NCI-H128 (cell line): ENCODE data around the gene DNAJC18.
"Not testable (repeated sequence)": the region's sequence is repeated elsewhere in the genome, so short reads cannot be mapped to it uniquely, and the experiment has no call there.

ENCODE experiments used
- DNase-seq: peaks from one replicate; lab custom pipeline; 2025; ENCODE audit not compliant: unreplicated experiment; lab: John Stamatoyannopoulos, UW

Gene DNAJC18

DNA sequence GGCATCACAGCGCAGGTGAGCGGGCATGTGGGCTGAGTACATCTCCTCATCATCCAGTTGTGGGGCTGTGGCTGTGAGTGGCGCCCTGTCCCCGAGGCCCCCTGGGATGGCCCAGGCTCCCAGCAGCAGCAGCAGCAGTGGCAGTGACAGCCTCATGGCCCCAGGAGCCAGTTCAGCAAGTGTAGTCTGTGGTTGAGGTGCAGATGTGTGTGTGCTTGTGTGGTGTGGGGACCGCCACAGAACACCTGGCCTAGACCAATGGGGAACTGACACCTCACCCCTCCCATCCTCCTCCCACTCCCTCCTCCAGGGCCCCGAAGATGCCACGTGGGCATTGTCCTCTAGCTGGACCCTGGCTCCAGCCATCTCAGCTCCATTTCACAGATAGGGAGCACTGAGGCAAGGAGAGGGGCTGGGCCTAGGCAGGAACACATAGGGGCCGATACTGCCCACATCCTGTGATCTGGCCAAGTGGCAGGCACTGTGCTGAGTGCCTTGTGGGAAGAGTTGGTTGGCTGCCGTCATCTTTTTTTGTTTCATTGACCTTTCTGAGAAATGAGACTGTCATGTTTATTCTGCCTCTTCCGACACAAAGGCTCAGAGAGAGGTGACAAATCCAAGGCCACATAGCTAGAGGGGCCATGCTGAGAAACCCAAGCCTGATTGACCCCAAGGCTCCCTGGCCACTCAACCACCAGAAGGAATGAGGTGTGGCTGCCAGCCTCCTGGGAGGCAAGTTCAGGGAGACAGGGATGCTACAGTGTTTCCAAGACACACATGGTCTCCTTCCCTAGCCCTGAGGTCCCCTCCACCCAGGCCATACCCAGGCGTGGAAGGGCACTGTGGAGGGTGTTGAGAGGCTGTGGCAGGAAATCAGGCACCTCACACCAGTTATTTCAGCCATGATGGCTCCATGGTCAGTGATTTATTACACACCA, 49.4 kb downstream of the DNAJC18 start, which contains the start of gene MZB1:
Gene MZB1, minus strand, starts transcription at position 213 of the 938 bp plus-strand sequence. Its CDS starts 57 bp downstream, at position 156.
- no peak for DNase-seq

DNA sequence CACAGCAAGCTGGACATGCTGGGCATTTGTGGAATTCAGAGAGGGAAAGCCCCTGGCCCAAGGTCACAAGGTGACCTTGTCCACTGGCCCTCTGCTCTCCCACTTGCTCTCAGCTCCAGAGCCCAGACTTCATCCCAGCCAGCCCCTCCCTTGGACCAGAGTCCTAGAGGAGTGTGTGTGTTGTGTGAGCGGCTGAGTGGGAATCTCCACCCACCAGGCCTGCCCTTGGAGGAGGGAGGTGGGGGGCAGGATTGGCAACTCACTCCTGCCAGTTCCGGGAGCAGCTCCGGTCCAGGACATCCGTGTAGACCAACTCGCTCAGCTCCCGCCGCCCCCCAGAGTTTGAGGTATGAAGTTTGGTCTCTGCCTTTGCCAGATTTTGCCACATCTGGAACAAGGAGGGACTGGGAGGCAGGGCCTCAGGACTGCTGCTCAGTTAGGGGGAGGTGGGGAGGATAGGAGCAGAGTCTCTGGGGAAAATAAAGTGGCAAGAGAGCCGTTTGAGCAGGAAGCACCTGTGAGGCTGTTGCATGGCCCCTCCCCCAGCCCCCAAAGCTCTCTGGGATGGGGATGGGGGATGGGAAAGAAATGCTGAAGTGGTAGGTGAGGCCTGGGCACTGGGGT, 51.0 kb downstream of the DNAJC18 start:
- DNase-seq: no peak

DNA sequence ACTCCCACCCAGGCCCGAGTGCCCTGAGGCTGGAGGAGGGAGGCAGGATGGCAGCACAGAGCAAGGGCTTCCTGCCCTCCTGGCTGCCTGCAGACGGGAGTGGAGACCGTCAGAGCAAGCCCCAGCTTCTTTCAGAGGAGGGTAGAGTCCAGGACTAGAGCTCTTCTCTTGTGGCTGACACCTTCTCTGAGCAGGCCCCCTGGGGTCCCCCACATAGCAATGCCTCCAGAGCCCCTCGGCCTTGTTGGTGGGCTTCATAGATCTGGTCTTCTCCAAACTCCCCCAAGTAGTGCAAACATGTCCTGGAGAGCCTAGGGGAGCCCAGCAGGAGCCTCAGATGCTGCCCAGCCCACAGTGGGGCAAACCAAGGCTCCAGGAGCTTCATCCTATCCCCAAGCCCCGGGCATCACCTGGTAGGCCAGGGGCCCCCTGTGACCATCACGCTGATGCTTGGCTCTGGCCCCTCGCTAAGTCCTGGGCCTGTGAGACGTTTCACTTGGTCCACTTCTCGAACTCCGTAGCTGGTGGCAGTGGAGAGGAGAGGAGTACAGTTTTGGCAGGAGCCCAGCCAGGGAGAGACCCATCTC, 51.6 kb downstream of the DNAJC18 start:
- no peak for DNase-seq

DNA sequence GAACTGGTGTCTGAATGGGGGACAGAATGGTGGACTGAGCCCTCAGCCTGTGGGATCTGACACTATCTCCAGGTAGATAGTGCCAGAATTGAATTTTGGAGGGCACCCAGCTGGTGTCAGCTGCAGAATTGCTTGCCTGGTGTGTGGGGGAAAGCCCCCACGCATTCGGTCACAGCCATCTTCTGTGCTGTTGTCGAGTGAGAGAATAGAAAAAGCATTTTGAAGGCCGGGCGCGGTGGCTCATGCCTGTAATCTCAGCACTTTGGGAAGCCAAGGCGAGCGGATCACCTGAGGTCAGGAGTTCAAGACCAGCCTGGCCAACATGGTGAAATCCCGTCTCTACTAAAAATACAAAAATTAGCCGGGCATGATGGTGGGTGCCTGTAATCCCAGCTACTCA, 52.4 kb downstream of the DNAJC18 start:
- not testable (repeated sequence) for DNase-seq

DNA sequence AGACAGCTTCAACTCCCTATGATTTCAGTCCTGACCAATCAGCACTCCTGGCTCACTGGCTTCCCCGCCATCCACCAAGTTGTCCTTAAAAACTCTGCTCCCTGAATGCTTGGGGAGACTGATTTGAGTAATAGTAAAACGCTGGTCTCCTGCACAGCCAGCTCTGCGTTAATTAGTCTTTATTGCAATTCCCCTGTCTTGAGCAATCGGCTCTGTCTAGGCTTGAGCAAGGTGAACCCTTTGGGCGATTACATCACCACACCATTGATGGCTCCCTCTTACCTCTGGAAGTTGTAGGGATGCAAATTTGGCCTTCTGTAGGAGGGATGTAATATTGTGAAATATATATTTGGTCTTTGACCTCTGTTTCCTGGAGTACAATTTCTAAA, 53.3 kb downstream of the DNAJC18 start:
- DNase-seq: no peak

DNA sequence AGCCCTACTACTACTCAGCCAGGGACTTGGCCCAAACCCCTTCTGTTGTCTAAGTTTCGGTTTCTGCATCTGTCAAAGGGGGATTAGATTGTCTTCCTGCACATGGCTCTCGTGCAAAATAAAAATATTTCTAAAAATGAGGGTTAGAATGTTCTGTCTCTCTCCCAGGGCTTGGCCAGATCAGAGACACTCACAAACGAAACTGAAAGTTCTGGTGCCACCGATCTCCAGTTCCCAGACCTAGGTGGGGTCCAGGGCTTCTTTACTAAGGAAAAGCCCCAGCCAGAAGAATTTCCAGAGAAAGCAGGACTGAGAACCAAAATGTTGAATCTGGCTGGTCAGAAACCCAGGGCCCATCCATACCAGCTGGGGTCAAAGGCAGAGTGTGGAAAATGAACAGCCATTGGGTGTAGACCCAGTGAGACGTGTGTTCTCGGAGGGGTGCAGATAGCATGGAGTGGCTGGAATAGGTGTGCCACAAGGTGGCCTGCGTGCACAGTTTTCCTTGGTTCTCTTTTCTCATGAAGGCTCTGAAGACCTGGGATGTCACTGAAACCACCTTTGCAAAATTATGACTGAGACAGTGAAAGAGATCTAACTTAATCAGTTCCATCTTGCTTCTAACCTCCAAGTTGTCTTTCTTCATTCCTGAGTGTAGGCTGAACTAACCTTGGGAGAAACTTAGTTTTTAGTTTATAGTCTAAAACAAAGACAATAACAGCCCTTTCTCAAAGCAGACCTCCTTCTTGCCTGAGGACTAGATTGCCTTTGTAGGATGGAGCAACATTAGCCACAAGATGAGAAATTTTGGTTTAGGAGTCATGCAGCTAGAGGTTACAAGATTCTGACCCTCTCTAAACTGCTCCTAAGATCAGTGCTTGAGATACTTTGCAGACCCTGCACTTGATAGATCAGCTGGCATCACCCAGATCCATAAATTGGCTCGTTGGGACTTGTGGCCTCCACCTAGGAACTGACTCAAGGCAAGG, 54.0 kb downstream of the DNAJC18 start:
- DNase-seq: no peak

DNA sequence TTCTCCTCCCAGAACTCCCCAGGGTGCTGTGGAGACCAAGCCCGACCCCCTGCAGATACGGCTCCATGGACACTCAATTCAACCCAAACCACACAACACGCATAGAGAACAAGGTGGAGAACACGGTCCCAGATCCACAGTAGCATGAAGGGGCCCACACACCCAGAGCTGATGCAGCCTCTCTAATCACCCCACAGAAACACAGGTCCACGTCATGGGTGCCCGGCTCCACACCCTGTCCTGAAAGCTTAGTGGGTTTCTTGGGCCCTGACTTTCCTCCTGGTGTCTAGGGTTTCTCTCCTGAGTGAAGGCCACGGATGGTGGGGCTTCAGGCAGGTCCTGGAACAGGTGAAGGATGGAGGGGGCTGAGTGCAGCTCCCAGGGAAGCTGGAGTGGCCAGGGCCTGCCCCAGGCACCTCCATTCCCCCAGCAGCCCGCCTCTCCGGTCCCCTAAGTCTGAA, 54.7 kb downstream of the DNAJC18 start:
- DNase-seq: no peak

DNA sequence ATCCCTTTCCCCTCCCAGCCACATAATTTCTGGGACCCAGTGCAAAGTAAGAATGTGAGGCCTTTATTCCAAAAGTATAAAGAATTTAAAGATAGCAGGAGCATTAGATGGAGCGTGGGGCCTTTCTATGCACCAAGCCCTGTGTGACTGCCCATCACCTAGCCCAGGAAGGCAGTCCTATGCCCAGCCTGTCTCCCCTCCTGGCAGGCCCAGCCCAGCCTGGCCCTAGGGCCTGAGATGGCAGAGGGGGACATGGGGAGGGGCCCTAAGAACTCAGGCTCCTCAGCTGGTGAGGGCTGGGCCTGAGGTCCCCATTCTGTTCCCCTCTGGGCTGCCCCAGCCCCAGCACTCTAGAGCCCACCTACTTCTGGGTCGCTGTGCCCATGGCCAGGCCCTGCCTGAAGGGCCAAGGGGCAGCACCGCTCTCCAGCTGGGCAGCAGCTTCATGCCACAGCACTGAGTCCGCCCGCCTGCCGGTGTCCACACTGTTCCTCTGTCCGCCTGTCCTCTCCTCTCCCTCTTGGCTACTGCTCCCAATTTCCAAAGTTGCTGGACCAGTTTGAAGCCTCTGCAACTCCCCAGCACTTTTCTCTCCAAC, 55.2 kb downstream of the DNAJC18 start:
- no peak for DNase-seq

DNA sequence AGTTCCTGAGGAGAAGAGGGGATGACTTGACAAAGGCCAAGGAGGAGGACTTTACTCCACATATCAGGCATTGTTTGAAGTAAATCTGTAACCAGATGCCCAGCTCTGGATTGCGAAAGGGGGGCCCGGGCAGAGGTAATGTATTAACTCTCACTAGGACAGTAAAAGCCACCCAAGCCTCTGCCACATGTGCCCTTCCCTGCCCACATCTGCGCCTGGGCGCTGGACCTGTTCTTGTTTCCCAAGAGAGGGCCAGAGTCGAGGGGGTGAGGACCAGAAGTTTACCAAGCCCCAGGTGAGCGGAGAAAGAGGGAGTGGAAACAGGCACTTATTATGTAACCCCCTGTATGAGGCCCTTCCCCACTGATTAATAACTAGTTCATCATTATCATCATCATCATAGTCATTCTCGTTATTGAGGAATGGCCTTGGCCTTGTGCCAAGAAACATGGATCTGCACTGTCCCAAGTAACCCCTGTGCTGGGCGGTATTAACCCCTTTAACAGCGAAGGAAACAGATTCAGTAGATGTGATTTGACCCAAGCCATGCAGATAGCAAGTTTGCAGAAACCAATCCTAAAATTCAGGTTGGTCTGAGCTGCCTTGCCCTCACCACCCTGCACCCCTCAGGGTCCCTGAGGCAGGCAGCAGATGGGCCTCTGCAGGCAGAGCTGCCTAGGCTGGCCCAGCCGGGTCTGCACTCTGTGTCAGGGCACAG, 55.9 kb downstream of the DNAJC18 start, which contains the start of gene SLC23A1:
Gene SLC23A1, minus strand, starts transcription at position 23 of the 718 bp plus-strand sequence. CDS start 44 bp downstream, outside the sequence.
- DNase-seq: no peak

DNA sequence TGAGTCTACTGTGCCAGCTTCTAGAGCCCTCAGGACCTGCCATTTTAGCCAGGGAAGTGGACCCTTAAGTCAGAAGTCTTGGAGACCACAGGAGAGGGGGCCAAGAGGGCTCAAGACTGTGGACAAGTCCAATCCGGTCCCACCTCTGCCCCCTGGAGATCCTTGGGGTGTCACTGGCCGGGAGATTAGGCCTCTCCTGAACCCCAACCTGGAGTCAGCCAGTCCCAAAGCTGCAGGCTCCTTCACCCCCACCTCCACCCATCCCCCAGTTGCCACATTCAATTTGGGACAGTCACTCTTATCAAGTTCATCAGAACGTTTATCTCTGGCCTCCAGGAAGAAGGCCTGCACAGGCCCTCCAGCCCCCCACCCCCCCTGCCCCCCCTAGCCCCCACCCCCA, 56.5 kb downstream of the DNAJC18 start:
- DNase-seq: no peak

DNA sequence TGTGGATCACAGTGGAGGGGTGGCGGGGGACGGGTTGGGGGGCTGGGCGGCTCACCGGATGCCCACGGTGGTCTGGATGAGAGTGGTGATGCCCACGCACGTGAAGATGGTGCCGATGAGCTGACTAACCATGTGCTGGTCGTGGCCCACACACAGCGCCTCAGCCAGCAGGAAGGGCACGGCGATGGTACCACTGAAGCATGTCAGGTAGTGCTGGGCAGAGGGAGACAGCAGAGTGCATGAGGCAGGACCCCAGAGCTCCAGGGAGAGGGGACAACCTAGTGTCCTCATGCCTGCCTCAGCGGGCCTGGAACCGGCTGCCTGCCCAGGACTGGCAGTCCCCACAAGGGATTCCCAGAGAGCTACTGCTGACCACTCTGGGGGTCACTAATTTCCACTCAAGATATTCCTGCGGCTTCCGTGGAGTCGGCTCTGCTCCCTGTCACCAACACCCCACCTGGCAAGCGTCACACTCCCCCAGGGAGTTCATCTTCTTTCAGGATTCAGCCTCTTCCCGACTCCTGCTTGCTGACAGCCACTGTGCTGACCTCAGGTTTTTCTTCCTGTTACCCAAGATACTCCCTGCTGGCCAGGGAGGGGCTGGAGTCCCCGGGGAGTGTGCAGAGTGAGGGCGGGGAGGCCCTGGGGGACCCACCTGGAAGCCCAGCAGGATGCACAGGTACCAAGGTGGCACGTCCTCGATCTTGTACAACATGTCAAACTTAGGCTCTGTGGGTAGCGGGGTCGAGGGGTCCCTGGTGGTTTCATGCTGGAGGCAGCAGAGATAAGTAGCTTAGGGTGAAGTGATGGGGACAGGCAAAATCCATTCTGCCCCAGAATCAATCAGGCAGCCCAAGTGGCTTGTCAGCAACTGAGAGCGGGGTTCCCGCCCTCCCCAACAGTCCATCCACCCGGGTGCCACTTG, 57.2 kb downstream of the DNAJC18 start:
- no peak for DNase-seq

DNA sequence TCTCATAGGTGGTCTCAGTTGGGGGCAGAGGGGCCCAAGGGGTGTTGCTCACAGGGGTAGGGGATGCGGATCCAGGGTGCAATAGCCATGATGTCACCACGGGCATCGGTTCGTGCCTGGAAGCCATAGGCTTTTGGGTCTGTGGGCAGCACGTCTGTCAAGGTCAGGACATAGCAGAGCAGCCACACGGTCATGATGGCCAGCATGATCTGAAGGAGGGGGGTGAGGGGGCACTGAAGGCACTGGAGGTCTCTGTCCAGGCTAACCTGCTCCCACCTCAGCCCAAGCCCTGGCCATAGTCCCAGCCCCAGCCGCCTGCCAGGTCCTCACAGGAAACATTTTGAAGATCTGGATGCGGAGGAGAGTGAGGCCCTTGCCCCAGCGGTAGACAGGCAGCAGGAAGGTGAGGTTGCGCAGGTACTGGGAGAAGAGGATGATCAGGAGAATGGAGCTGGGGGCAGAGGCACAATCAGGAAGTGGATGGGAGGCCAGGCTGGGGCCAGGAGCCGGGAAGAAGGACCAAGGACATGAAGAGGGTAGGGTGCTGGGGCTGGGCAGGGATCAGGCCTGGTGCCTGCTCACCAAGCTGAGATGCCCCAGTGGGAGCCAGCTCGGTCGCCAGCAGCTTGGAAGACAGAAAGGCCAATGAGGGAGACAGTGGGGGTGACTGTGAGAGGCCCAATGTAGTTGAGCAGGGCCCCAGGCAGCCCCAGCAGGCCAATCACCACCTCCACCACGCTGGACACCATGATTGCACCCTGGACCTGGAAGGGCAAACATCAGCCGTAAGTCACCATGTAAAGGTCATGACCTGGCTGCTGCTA, 59.5 kb downstream of the DNAJC18 start:
- DNase-seq: no peak

DNA sequence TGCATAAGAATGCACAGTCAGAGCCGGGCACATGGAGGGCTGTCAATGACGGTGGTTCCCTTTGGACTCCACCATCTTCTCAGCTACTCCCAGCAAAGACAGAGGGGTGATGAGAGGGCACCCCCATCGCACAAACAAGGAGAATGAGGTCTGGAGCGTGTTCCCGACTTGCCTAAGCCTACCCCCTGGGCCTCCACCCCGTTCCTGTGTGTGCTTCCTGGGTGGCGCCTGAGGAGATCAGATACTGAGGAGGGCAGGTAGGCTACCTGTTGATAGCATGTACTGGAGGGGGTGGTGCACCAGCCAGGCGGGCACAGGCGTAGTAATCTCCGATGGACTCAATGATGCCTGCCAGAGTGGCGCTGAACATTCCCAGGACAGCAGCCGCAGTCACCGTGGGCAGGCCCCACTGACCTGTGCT, 60.4 kb downstream of the DNAJC18 start:
- no peak for DNase-seq

DNA sequence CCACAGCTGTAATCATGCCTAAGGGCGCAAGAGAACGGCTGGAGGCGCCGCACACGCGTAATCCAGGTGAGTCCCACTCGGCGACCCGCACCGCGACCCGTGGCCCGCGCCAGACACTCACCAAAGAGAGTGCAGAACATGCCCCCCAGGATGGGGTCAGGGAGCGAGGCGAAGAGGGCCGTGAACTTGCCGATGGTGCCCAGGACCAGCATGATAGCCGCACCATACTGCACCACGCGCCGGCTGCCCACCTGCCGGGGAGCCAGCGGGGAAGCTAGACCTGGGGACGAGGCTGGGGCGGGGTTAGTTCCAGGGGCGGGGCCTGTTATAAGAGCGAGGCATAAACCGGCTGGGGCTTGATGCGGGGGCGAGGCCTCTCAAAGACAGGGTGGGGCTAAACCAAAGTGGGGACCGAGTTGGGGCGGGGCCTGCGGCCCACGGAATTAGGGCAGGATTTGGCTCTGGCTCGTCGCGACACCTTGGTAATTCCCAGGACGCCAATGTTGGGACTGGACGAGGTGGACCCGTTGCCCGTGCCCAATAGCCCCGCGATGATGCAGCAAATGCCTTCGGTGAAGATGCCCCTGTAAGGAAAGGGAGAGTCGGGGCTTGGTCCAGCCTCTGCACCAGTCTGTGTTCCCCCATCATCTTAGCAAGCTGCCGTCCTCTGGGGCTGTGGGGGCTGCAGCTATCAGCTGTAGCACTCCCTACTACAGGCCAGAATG, 61.1 kb downstream of the DNAJC18 start:
- DNase-seq: no peak

DNA sequence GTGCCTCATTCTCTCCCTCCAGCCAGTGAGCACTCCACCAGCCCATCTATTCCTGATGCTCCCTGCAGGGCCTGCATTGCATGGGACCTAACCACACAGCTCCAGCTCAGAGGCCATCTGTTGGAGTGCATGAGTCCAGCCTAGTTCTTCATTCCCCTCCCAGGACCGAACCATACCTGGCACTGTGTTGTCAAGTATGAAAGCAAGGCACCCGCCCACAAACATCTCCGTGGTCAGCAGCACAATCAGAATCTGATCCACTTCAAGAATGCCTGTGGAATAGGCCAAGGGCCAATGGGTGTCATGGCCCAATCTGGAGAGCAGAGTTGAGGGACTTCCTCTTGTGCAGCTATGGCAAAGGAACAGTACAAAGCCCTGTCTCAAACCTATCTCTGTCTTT, 62.1 kb downstream of the DNAJC18 start:
- DNase-seq: no peak

DNA sequence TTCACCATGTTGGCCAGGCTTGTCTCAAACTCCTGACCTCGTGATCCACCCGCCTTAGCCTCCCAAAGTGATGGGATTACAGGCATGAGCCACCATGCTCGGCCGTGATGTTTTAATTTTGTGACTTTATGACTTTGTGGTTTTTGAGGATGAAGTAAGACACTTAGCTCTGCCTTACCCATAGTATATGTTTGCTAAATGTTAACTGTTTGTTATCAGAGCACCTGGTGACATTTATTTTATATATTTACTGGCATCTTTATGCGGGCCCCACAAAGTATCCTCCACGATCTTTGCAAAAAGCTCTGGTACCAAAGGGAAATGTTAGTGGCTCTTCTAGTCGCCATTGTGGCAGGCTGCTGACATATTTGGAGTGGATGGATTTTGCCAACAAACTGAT, 63.0 kb downstream of the DNAJC18 start:
- no peak for DNase-seq

DNA sequence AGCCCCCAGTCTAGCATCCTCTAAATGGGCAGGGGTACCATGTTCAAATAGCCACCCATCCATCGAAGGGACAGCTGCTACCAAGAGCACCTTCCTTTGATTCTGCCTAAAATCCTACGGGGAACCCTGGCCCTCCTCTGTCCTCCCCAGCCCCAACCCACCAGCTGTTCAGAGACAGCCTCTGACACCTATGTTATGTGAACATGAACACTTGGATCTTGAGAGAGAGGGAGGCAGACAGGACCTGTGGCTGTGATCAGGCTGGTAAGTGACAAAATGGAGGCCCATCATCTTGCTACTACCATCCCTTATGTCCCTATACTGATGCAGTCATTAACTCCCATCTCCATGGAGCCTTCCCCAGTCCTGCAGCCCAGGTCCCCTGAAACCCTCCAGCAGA, 64.4 kb downstream of the DNAJC18 start:
- DNase-seq: no peak
